ENCODE results near the gene APOE. TPM values are rescaled to one million over a fixed set of nuclear protein-coding genes. Genes with fewer than 3 reads are reported as not detected.

Gene APOE
- total and polyA plus RNA-seq, 9 of the 15 experiments (the other 6 are each of a cell fraction or from before 2014, with no cell fraction given), result 0.14 to 180 (median 58.1) TPM; not detected in 1

GRCh38 chr19:44955505-44956439 is 50.2 kb downstream of the APOE start (continued):
- peak; percentile 13; the same call in 1 of the 2 replicates for TF ChIP-seq TFAP4 (CRISPR knock-in tag; IDR thresholded peaks at IDR 0.05; ENCODE audit: borderline replicate concordance)
- no peak for TF ChIP-seq FOXO4 (CRISPR knock-in tag; IDR thresholded peaks at IDR 0.05)
- no peak for TF ChIP-seq MECOM (CRISPR knock-in tag; IDR thresholded peaks at IDR 0.05)
- peak; percentile 12 for TF ChIP-seq PHF20 (IDR thresholded peaks at IDR 0.05; ENCODE audit: partially characterized antibody)
- TF ChIP-seq, protein P1, sequence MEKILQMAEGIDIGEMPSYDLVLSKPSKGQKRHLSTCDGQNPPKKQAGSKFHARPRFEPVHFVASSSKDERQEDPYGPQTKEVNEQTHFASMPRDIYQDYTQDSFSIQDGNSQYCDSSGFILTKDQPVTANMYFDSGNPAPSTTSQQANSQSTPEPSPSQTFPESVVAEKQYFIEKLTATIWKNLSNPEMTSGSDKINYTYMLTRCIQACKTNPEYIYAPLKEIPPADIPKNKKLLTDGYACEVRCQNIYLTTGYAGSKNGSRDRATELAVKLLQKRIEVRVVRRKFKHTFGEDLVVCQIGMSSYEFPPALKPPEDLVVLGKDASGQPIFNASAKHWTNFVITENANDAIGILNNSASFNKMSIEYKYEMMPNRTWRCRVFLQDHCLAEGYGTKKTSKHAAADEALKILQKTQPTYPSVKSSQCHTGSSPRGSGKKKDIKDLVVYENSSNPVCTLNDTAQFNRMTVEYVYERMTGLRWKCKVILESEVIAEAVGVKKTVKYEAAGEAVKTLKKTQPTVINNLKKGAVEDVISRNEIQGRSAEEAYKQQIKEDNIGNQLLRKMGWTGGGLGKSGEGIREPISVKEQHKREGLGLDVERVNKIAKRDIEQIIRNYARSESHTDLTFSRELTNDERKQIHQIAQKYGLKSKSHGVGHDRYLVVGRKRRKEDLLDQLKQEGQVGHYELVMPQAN (IDR thresholded peaks at IDR 0.05; ENCODE audit: borderline replicate concordance), result no peak
- TF ChIP-seq ZBTB8A (IDR thresholded peaks at IDR 0.05; ENCODE audit: partially characterized antibody), result no peak
- TF ChIP-seq, protein P2, sequence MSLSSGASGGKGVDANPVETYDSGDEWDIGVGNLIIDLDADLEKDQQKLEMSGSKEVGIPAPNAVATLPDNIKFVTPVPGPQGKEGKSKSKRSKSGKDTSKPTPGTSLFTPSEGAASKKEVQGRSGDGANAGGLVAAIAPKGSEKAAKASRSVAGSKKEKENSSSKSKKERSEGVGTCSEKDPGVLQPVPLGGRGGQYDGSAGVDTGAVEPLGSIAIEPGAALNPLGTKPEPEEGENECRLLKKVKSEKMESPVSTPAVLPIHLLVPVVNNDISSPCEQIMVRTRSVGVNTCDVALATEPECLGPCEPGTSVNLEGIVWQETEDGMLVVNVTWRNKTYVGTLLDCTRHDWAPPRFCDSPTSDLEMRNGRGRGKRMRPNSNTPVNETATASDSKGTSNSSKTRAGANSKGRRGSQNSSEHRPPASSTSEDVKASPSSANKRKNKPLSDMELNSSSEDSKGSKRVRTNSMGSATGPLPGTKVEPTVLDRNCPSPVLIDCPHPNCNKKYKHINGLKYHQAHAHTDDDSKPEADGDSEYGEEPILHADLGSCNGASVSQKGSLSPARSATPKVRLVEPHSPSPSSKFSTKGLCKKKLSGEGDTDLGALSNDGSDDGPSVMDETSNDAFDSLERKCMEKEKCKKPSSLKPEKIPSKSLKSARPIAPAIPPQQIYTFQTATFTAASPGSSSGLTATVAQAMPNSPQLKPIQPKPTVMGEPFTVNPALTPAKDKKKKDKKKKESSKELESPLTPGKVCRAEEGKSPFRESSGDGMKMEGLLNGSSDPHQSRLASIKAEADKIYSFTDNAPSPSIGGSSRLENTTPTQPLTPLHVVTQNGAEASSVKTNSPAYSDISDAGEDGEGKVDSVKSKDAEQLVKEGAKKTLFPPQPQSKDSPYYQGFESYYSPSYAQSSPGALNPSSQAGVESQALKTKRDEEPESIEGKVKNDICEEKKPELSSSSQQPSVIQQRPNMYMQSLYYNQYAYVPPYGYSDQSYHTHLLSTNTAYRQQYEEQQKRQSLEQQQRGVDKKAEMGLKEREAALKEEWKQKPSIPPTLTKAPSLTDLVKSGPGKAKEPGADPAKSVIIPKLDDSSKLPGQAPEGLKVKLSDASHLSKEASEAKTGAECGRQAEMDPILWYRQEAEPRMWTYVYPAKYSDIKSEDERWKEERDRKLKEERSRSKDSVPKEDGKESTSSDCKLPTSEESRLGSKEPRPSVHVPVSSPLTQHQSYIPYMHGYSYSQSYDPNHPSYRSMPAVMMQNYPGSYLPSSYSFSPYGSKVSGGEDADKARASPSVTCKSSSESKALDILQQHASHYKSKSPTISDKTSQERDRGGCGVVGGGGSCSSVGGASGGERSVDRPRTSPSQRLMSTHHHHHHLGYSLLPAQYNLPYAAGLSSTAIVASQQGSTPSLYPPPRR (CRISPR knock-in tag; IDR thresholded peaks at IDR 0.05; ENCODE audit: borderline replicate concordance), result no peak; the same call in 1 of the 2 replicates
- TF ChIP-seq HDGF (IDR thresholded peaks at IDR 0.05), result no peak
- no peak for TF ChIP-seq ARID3B (CRISPR knock-in tag; IDR thresholded peaks at IDR 0.05; ENCODE audit: borderline replicate concordance)
- no peak for TF ChIP-seq PHB (CRISPR knock-in tag; IDR thresholded peaks at IDR 0.05)
- TF ChIP-seq KDM5B (IDR thresholded peaks at IDR 0.05; ENCODE audit: insufficient replicate concordance, low read depth, low read length), result no peak
- TF ChIP-seq GTF2A2 (tag; IDR thresholded peaks at IDR 0.05), result no peak
- TF ChIP-seq, protein P3, sequence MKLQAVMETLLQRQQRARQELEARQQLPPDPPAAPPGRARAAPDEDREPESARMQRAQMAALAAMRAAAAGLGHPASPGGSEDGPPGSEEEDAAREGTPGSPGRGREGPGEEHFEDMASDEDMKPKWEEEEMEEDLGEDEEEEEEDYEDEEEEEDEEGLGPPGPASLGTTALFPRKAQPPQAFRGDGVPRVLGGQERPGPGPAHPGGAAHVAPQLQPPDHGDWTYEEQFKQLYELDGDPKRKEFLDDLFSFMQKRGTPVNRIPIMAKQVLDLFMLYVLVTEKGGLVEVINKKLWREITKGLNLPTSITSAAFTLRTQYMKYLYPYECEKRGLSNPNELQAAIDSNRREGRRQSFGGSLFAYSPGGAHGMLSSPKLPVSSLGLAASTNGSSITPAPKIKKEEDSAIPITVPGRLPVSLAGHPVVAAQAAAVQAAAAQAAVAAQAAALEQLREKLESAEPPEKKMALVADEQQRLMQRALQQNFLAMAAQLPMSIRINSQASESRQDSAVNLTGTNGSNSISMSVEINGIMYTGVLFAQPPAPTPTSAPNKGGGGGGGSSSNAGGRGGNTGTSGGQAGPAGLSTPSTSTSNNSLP (IDR thresholded peaks at IDR 0.05; ENCODE audit: borderline replicate concordance, low read depth, low read length), result no peak
